HUES6 (cell line): ENCODE measurements around the gene HIPK2.

ENCODE experiments used
- H3K27ac ChIP-seq: 2 replicates; pipeline ENCODE4 v1.7.0; 2013; ENCODE audit warnings: low read depth, mild to moderate bottlenecking, low read length, inconsistent platforms
- H3K27me3 ChIP-seq: 2 replicates; pipeline ENCODE4 v1.6.1; 2013; ENCODE audit warnings: low read length; ENCODE audit not compliant: control insufficient read depth, insufficient read depth
- H3K36me3 ChIP-seq: 2 replicates; pipeline ENCODE4 v1.6.1; 2013; ENCODE audit warnings: low read length; ENCODE audit not compliant: control insufficient read depth, insufficient read depth
- H3K4me1 ChIP-seq: 2 replicates; pipeline ENCODE4 v1.6.1; 2013; ENCODE audit warnings: low read length; ENCODE audit not compliant: control insufficient read depth, insufficient read depth
- H3K4me3 ChIP-seq: 2 replicates; pipeline ENCODE4 v1.5.1; 2013; ENCODE audit warnings: low read depth, low read length
- H3K9ac ChIP-seq: one replicate; pipeline ENCODE4 v1.6.1; 2013; ENCODE audit warnings: mild to moderate bottlenecking, low read length
- H3K9me3 ChIP-seq: 2 replicates; pipeline ENCODE4 v1.6.1; 2013; ENCODE audit warnings: low read depth, low read length; ENCODE audit not compliant: control insufficient read depth, insufficient read depth

Gene HIPK2

GRCh38 chr7:139735466-139735865 is 42.3 kb downstream of the HIPK2 start:
- Histone ChIP-seq H3K27me3 (no peaks in the 10 kb centered on the region), H3K27ac (no peak overlapping the region), H3K4me3 (no peak overlapping the region), H3K36me3 (no peaks in the 10 kb centered on the region), H3K4me1 (peaks cover 10% of the 10 kb centered on the region; the same call in 1 of the 2 replicates), H3K9ac (no peak overlapping the region), H3K9me3 (peaks cover 3% of the 10 kb centered on the region; the same call in 1 of the 2 replicates)

- H3K27ac ChIP-seq = no peak overlapping the region
- no peaks in the 10 kb centered on the region for H3K27me3 ChIP-seq
- no peak overlapping the region for H3K4me3 ChIP-seq
- H3K9me3 ChIP-seq = peaks cover 3% of the 10 kb centered on the region; the same call in 1 of the 2 replicates
- H3K36me3 ChIP-seq = no peaks in the 10 kb centered on the region
- H3K9ac ChIP-seq = no peak overlapping the region
- peaks cover 10% of the 10 kb centered on the region; the same call in 1 of the 2 replicates for H3K4me1 ChIP-seq
These were observed 43.4 kb downstream of the HIPK2 start for GRCh38 chr7:139734395-139734794.

- Histone ChIP-seq H3K4me1 (peaks cover 10% of the 10 kb centered on the region; the same call in 1 of the 2 replicates), H3K36me3 (no peaks in the 10 kb centered on the region), H3K27ac (no peak overlapping the region), H3K4me3 (no peak overlapping the region), H3K9me3 (peaks cover 3% of the 10 kb centered on the region; the same call in 1 of the 2 replicates), H3K9ac (no peak overlapping the region), H3K27me3 (no peaks in the 10 kb centered on the region)
These were observed 44.0 kb downstream of the HIPK2 start for GRCh38 chr7:139733751-139734150.

- no peak overlapping the region for H3K9ac ChIP-seq
- H3K27ac ChIP-seq = no peak overlapping the region
- H3K9me3 ChIP-seq = peaks cover 7% of the 10 kb centered on the region
- no peaks in the 10 kb centered on the region for H3K27me3 ChIP-seq
- peaks cover 10% of the 10 kb centered on the region; the same call in 1 of the 2 replicates for H3K4me1 ChIP-seq
- H3K4me3 ChIP-seq = no peak overlapping the region
- H3K36me3 ChIP-seq = no peaks in the 10 kb centered on the region
These were observed 45.2 kb downstream of the HIPK2 start for GRCh38 chr7:139732471-139733167.

GRCh38 chr7:139731802-139732470 is 45.9 kb downstream of the HIPK2 start:
- Histone ChIP-seq H3K27me3 (no peaks in the 10 kb centered on the region), H3K36me3 (no peaks in the 10 kb centered on the region), H3K4me3 (no peak overlapping the region), H3K9ac (no peak overlapping the region), H3K4me1 (peaks cover 10% of the 10 kb centered on the region; the same call in 1 of the 2 replicates), H3K9me3 (peaks cover 7% of the 10 kb centered on the region), H3K27ac (no peak overlapping the region)

GRCh38 chr7:139730746-139731612 is 46.8 kb downstream of the HIPK2 start:
- peaks cover 10% of the 10 kb centered on the region; the same call in 1 of the 2 replicates for H3K4me1 ChIP-seq
- H3K9ac ChIP-seq = no peak overlapping the region
- H3K27ac ChIP-seq = no peak overlapping the region
- peaks cover 7% of the 10 kb centered on the region for H3K9me3 ChIP-seq
- no peak overlapping the region for H3K4me3 ChIP-seq
- H3K27me3 ChIP-seq = no peaks in the 10 kb centered on the region
- H3K36me3 ChIP-seq = no peaks in the 10 kb centered on the region

- Histone ChIP-seq H3K9ac (no peak overlapping the region), H3K4me3 (no peak overlapping the region), H3K27me3 (no peaks in the 10 kb centered on the region), H3K36me3 (no peaks in the 10 kb centered on the region), H3K4me1 (peaks cover 16% of the 10 kb centered on the region; the same call in 1 of the 2 replicates), H3K27ac (no peak overlapping the region), H3K9me3 (peaks cover 7% of the 10 kb centered on the region)
These were observed 49.6 kb downstream of the HIPK2 start for GRCh38 chr7:139728203-139728602.

- Histone ChIP-seq H3K4me3 (no peak overlapping the region), H3K4me1 (peaks cover 15% of the 10 kb centered on the region; the same call in 1 of the 2 replicates), H3K9ac (no peak overlapping the region), H3K27ac (no peak overlapping the region), H3K36me3 (no peaks in the 10 kb centered on the region), H3K27me3 (no peaks in the 10 kb centered on the region), H3K9me3 (peaks cover 4% of the 10 kb centered on the region)
These were observed 50.6 kb downstream of the HIPK2 start for GRCh38 chr7:139727151-139727705.

- no peak overlapping the region for H3K27ac ChIP-seq
- H3K4me1 ChIP-seq = peaks cover 10% of the 10 kb centered on the region; the same call in 1 of the 2 replicates
- H3K4me3 ChIP-seq = no peak overlapping the region
- no peaks in the 10 kb centered on the region for H3K27me3 ChIP-seq
- H3K9me3 ChIP-seq = peaks cover 4% of the 10 kb centered on the region
- no peaks in the 10 kb centered on the region for H3K36me3 ChIP-seq
- no peak overlapping the region for H3K9ac ChIP-seq
These were observed 51.3 kb downstream of the HIPK2 start for GRCh38 chr7:139726485-139726869.

GRCh38 chr7:139725858-139726484 is 51.8 kb downstream of the HIPK2 start:
- Histone ChIP-seq H3K36me3 (no peaks in the 10 kb centered on the region), H3K27ac (no peak overlapping the region), H3K9ac (no peak overlapping the region), H3K9me3 (peaks cover 4% of the 10 kb centered on the region), H3K27me3 (no peaks in the 10 kb centered on the region), H3K4me3 (no peak overlapping the region), H3K4me1 (peaks cover 6% of the 10 kb centered on the region; the same call in 1 of the 2 replicates)
